ELR (cell line): ENCODE data around the gene CYFIP2.
A peak's percentile ranks its signal among the peaks of the same experiment; 100 is the strongest.
"Not testable (repeated sequence)": the region's sequence is repeated elsewhere in the genome, so short reads cannot be mapped to it uniquely, and the experiment has no call there.

ENCODE experiments used
- DNase-seq: peaks from one replicate; pipeline ENCODE4 v3.0.0-alpha.2; 2015; ENCODE audit warnings: low read depth

The CYFIP2 gene

GRCh38 chr5:157390133-157390532 lies 124.2 kb downstream of the CYFIP2 start:
- no peak for DNase-seq

GRCh38 chr5:157390551-157391297 lies 124.8 kb downstream of the CYFIP2 start:
- DNase-seq, result peak; percentile 99

- no peak for DNase-seq
Measured at GRCh38 chr5:157398305-157398704, 132.4 kb downstream of the CYFIP2 start.

GRCh38 chr5:157400741-157401495 lies 135.0 kb downstream of the CYFIP2 start:
- DNase-seq, result no peak

GRCh38 chr5:157415838-157416237 lies 149.9 kb downstream of the CYFIP2 start:
- no peak for DNase-seq

- DNase-seq, result not testable (repeated sequence)
Measured at GRCh38 chr5:157419521-157419920, 153.6 kb downstream of the CYFIP2 start.

GRCh38 chr5:157429920-157430319 lies 164.0 kb downstream of the CYFIP2 start:
- DNase-seq, result not testable (repeated sequence)

- peak; percentile 74 for DNase-seq
Measured at GRCh38 chr5:157431544-157432200, 165.7 kb downstream of the CYFIP2 start.

GRCh38 chr5:157434096-157434495 lies 168.2 kb downstream of the CYFIP2 start:
- no peak for DNase-seq

GRCh38 chr5:157443041-157443549 lies 177.2 kb downstream of the CYFIP2 start:
- no peak for DNase-seq

- DNase-seq, result no peak
Measured at GRCh38 chr5:157444224-157444623, 178.3 kb downstream of the CYFIP2 start.
